Measurements from ENCODE around the gene SND1.

Gene SND1

GRCh38 chr7:127828843-127829500 lies 177.0 kb downstream of the SND1 start:
- TF ChIP-seq TCF4 (CRISPR knock-in tag; IDR thresholded peaks at IDR 0.05; ENCODE audit: borderline replicate concordance) (no peak), SNAI2 (CRISPR knock-in tag; IDR thresholded peaks at IDR 0.05) (no peak), PATZ1 (CRISPR knock-in tag; IDR thresholded peaks at IDR 0.05; ENCODE audit: borderline replicate concordance) (no peak), ZFP30 (CRISPR knock-in tag; IDR thresholded peaks at IDR 0.05) (no peak), ZFP3 (CRISPR knock-in tag; IDR thresholded peaks at IDR 0.05) (no peak), TSHZ2 (CRISPR knock-in tag; IDR thresholded peaks at IDR 0.05) (no peak), ESRRG (CRISPR knock-in tag; IDR thresholded peaks at IDR 0.05) (no peak), ZNF565 (CRISPR knock-in tag; conservative IDR thresholded peaks at IDR 0.05; ENCODE audit: low read depth) (no peak), CREB5 (CRISPR knock-in tag; IDR thresholded peaks at IDR 0.05; ENCODE audit: low read depth) (no peak), PPARA (CRISPR knock-in tag; IDR thresholded peaks at IDR 0.05; ENCODE audit: borderline replicate concordance) (no peak), ZNF8 (CRISPR knock-in tag; IDR thresholded peaks at IDR 0.05) (no peak), ARNTL (CRISPR knock-in tag; IDR thresholded peaks at IDR 0.05; ENCODE audit: borderline replicate concordance, low read depth) (no peak), CSRNP3 (CRISPR knock-in tag; IDR thresholded peaks at IDR 0.05) (no peak), GLIS3 (CRISPR knock-in tag; IDR thresholded peaks at IDR 0.05) (no peak), BACH2 (CRISPR knock-in tag; IDR thresholded peaks at IDR 0.05; ENCODE audit: borderline replicate concordance) (no peak), ZC3H10 (CRISPR knock-in tag; IDR thresholded peaks at IDR 0.05) (no peak), RARB (CRISPR knock-in tag; IDR thresholded peaks at IDR 0.05) (no peak), CSDC2 (CRISPR knock-in tag; IDR thresholded peaks at IDR 0.05) (no peak), POU6F1 (CRISPR knock-in tag; IDR thresholded peaks at IDR 0.05; ENCODE audit: borderline replicate concordance, low read depth) (no peak)
- ATAC-seq, result no peak

GRCh38 chr7:127831318-127832219 lies 179.6 kb downstream of the SND1 start:
- TF ChIP-seq PATZ1 (CRISPR knock-in tag; IDR thresholded peaks at IDR 0.05; ENCODE audit: borderline replicate concordance) (no peak), PPARA (CRISPR knock-in tag; IDR thresholded peaks at IDR 0.05; ENCODE audit: borderline replicate concordance) (no peak), ZNF70 (CRISPR knock-in tag; IDR thresholded peaks at IDR 0.05) (peak; percentile 95), ZNF8 (CRISPR knock-in tag; IDR thresholded peaks at IDR 0.05) (no peak), ZFP30 (CRISPR knock-in tag; IDR thresholded peaks at IDR 0.05) (no peak), TOX (CRISPR knock-in tag; IDR thresholded peaks at IDR 0.05; ENCODE audit: borderline replicate concordance) (no peak), TSHZ2 (CRISPR knock-in tag; IDR thresholded peaks at IDR 0.05) (no peak; the same call in 1 of the 2 replicates), ZFP3 (CRISPR knock-in tag; IDR thresholded peaks at IDR 0.05) (no peak), TCF4 (CRISPR knock-in tag; IDR thresholded peaks at IDR 0.05; ENCODE audit: borderline replicate concordance) (peak; percentile 55; the same call in 1 of the 2 replicates), ARNTL (CRISPR knock-in tag; IDR thresholded peaks at IDR 0.05; ENCODE audit: borderline replicate concordance, low read depth) (no peak), ZC3H10 (CRISPR knock-in tag; IDR thresholded peaks at IDR 0.05) (no peak)
- peak; percentile 65 for ATAC-seq
